H1 (cell line): ENCODE measurements around the gene RERE. TPM values are rescaled to one million over a fixed set of nuclear protein-coding genes. Genes with fewer than 3 reads are reported as not detected.

Experiments
- CTCF ChIA-PET: fragments of 300-600 bp; sonication (Branson Sonifier 250); formaldehyde crosslinking; loops from one replicate; lab custom pipeline; 2021; ENCODE audit not compliant: partially characterized antibody; lab: Charles Lee
- POLR2A ChIA-PET: fragments of 300-600 bp; sonication (Branson Sonifier 250); formaldehyde crosslinking; loops from one replicate; lab custom pipeline; 2021; ENCODE audit warnings: inconsistent platforms; ENCODE audit not compliant: partially characterized antibody; lab: Charles Lee
- DNase-seq, 2 experiments: peaks; one replicate each; pipeline versions ENCODE4 v3.0.0 to v3.0.0-alpha.2; 2010 to 2022; ENCODE audit warnings: low spot score in 2 of 2, low read depth in 1 of 2, mixed read lengths in 1 of 2
- FAIRE-seq: peaks from 2 replicates; lab custom pipeline; 2011; peaks lifted over from hg19 to GRCh38; lab: Jason Lieb, UNC
- H2AFZ ChIP-seq: 2 replicates; pipeline ENCODE4 v1.8.1; 2012; ENCODE audit warnings: low read length, inconsistent platforms
- H2AK5ac ChIP-seq: 2 replicates; pipeline ENCODE4 v1.6.1; 2013; ENCODE audit warnings: low read depth, low read length
- H2BK120ac ChIP-seq: replicated peaks from 2 replicates; pipeline ENCODE3; 2013; ENCODE audit warnings: low read depth, low read length, inconsistent platforms
- H2BK12ac ChIP-seq: 2 replicates; pipeline ENCODE4 v1.6.1; 2013; ENCODE audit warnings: low read depth, low read length
- H2BK15ac ChIP-seq: 2 replicates; pipeline ENCODE4 v1.6.1; 2013; ENCODE audit warnings: low read length
- H2BK20ac ChIP-seq: 2 replicates; pipeline ENCODE4 v1.6.1; 2013; ENCODE audit warnings: low read length
- H2BK5ac ChIP-seq: 2 replicates; pipeline ENCODE4 v1.6.1; 2013; ENCODE audit warnings: low read depth, low read length
- H3K14ac ChIP-seq: 2 replicates; pipeline ENCODE4 v1.6.1; 2013; ENCODE audit warnings: inconsistent platforms; ENCODE audit not compliant: insufficient read length
- H3K18ac ChIP-seq: 2 replicates; pipeline ENCODE4 v1.6.1; 2013; ENCODE audit warnings: low read length; ENCODE audit errors: extremely low read depth
- H3K23ac ChIP-seq: 2 replicates; pipeline ENCODE4 v1.6.1; 2013; ENCODE audit warnings: inconsistent platforms; ENCODE audit not compliant: insufficient read length
- H3K23me2 ChIP-seq: 2 replicates; pipeline ENCODE4 v1.6.1; 2013; ENCODE audit warnings: low read depth, low read length
- H3K27ac ChIP-seq: 2 replicates; pipeline ENCODE4 v1.6.1; 2011; ENCODE audit warnings: low read depth, low read length, inconsistent platforms
- H3K27me3 ChIP-seq, 4 experiments: replicated peaks in 1 of 4; 1 replicate in 1 of 4; 2 replicates in 3 of 4; pipeline versions ENCODE4 v1.6.1 to v1.8.1; 2011 to 2013; ENCODE audit warnings: low read length in 3 of 4, mild to moderate bottlenecking in 3 of 4, inconsistent platforms in 2 of 4, mixed read lengths in 2 of 4, moderate library complexity in 1 of 4; ENCODE audit not compliant: control insufficient read depth in 3 of 4, insufficient read depth in 3 of 4; ENCODE audit errors: extremely low read depth in 1 of 4
- H3K36me3 ChIP-seq, 4 experiments: 2 replicates each; pipeline versions ENCODE4 v1.6.1 to v1.8.1; 2011 to 2013; ENCODE audit warnings: mild to moderate bottlenecking in 4 of 4, low read length in 3 of 4, moderate library complexity in 2 of 4, control low read depth in 1 of 4, inconsistent platforms in 1 of 4; ENCODE audit not compliant: insufficient read depth in 4 of 4, control insufficient read depth in 2 of 4
- H3K4ac ChIP-seq: replicated peaks from 2 replicates; pipeline ENCODE3; 2013; ENCODE audit warnings: low read length, low read depth, mixed read lengths, inconsistent platforms; ENCODE audit not compliant: insufficient read length
- H3K4me1 ChIP-seq, 4 experiments: replicated peaks in 1 of 4; 1 replicate in 1 of 4; 2 replicates in 3 of 4; pipeline versions ENCODE4 v1.6.1 to v1.8.1; 2011 to 2013; ENCODE audit warnings: low read length in 3 of 4, inconsistent platforms in 2 of 4, mixed read lengths in 1 of 4; ENCODE audit not compliant: insufficient read depth in 4 of 4, control insufficient read depth in 3 of 4
- H3K4me2 ChIP-seq, 2 experiments: 2 replicates each; pipeline versions ENCODE4 v1.6.1 to v1.8.1; 2011 to 2013; ENCODE audit warnings: low read depth in 2 of 2, low read length in 2 of 2, control low read depth in 1 of 2, inconsistent platforms in 1 of 2, mild to moderate bottlenecking in 1 of 2; ENCODE audit not compliant: insufficient read depth in 1 of 2
- H3K4me3 ChIP-seq, 4 experiments: fragments of 200-600, 300-600 bp in 1 of 4; sonication (generic), shearing (Covaris generic), sonication (Bioruptor Twin) in 1 of 4; 2 replicates each; pipeline versions ENCODE4 v1.5.1 to v1.8.1; 2011 to 2016; ENCODE audit warnings: low read length in 4 of 4, low read depth in 3 of 4, control low read depth in 2 of 4, inconsistent platforms in 2 of 4, mild to moderate bottlenecking in 2 of 4, mixed read lengths in 1 of 4, moderate library complexity in 1 of 4; ENCODE audit not compliant: insufficient read depth in 2 of 4; ENCODE audit errors: extremely low read depth in 1 of 4
- H3K56ac ChIP-seq: replicated peaks from 2 replicates; pipeline ENCODE3; 2013; ENCODE audit warnings: low read depth, mild to moderate bottlenecking, mixed read lengths, low read length, inconsistent platforms; ENCODE audit not compliant: insufficient read length
- H3K79me1 ChIP-seq: 2 replicates; pipeline ENCODE4 v1.6.1; 2013; ENCODE audit warnings: low read depth, low read length, control low read depth
- H3K79me2 ChIP-seq, 2 experiments: 2 replicates each; pipeline versions ENCODE4 v1.6.1 to v1.8.1; 2012 to 2013; ENCODE audit warnings: low read length in 2 of 2, mild to moderate bottlenecking in 2 of 2, inconsistent platforms in 1 of 2; ENCODE audit not compliant: insufficient read depth in 2 of 2, control insufficient read depth in 1 of 2
- H3K9ac ChIP-seq, 4 experiments: replicated peaks in 1 of 4; 1 replicate in 1 of 4; 2 replicates in 3 of 4; pipeline versions ENCODE4 v1.6.1 to v1.8.1; 2011 to 2013; ENCODE audit warnings: low read depth in 3 of 4, low read length in 3 of 4, control low read depth in 2 of 4, mild to moderate bottlenecking in 2 of 4, moderate library complexity in 2 of 4, inconsistent platforms in 1 of 4; ENCODE audit errors: extremely low read depth in 1 of 4
- H3K9me3 ChIP-seq, 2 experiments: 2 replicates each; pipeline versions ENCODE4 v1.6.1 to v1.8.1; 2012 to 2013; ENCODE audit warnings: mild to moderate bottlenecking in 2 of 2, moderate library complexity in 2 of 2, control low read depth in 1 of 2, inconsistent platforms in 1 of 2, low read depth in 1 of 2, low read length in 1 of 2, mixed read lengths in 1 of 2; ENCODE audit not compliant: insufficient read depth in 2 of 2
- H4K20me1 ChIP-seq, 2 experiments: replicated peaks in 1 of 2; 2 replicates each; pipeline versions ENCODE3 to v1.8.1; 2011 to 2013; ENCODE audit warnings: inconsistent platforms in 2 of 2, low read length in 2 of 2, mild to moderate bottlenecking in 1 of 2; ENCODE audit not compliant: insufficient read depth in 2 of 2, control insufficient read depth in 1 of 2
- H4K5ac ChIP-seq: 2 replicates; pipeline ENCODE4 v1.6.1; 2013; ENCODE audit warnings: low read length, low read depth, mixed read lengths, inconsistent platforms; ENCODE audit not compliant: insufficient read length
- H4K8ac ChIP-seq: 2 replicates; pipeline ENCODE4 v1.8.0; 2013; ENCODE audit warnings: mild to moderate bottlenecking, moderate library complexity, low read length, inconsistent platforms; ENCODE audit not compliant: insufficient read depth; ENCODE audit errors: extremely low read depth
- H4K91ac ChIP-seq: replicated peaks from 2 replicates; pipeline ENCODE3; 2013; ENCODE audit warnings: low read length, mixed read lengths, inconsistent platforms; ENCODE audit not compliant: insufficient read length
- BCL11A ChIP-seq, 2 experiments: IDR thresholded peaks; one replicate each; pipeline ENCODE4 v1.6.1; 2011; ENCODE audit warnings: low read depth in 2 of 2, low read length in 2 of 2, mild to moderate bottlenecking in 2 of 2
- CTBP2 ChIP-seq: IDR thresholded peaks from 2 replicates; pipeline ENCODE4 v1.7.0; 2011; ENCODE audit warnings: borderline replicate concordance, mild to moderate bottlenecking, moderate library complexity, mixed read lengths, low read length; ENCODE audit not compliant: insufficient read depth, insufficient read length
- CTCF ChIP-seq, 3 experiments: IDR thresholded peaks; 1 replicate in 2 of 3; 2 replicates in 1 of 3; pipeline versions ENCODE4 v1.5.1 to v1.6.1; 2011; ENCODE audit warnings: low read length in 3 of 3, mild to moderate bottlenecking in 3 of 3, inconsistent platforms in 2 of 3, low read depth in 1 of 3, moderate library complexity in 1 of 3; ENCODE audit not compliant: insufficient read depth in 1 of 3; ENCODE audit errors: control extremely low read depth in 1 of 3
- KDM1A ChIP-seq: fragments of 200-600, 300-600 bp; sonication (generic); IDR thresholded peaks from 2 replicates; pipeline ENCODE4 v1.7.1; 2016; ENCODE audit warnings: mild to moderate bottlenecking, low read length, borderline replicate concordance
- SAP30 ChIP-seq: fragments of 300-600 bp; sonication (generic); IDR thresholded peaks from 2 replicates; pipeline ENCODE4 v1.7.1; 2012; ENCODE audit warnings: low read length, moderate library complexity, mild to moderate bottlenecking, inconsistent platforms; ENCODE audit not compliant: insufficient read depth, insufficient replicate concordance
- SIN3A ChIP-seq, 2 experiments: IDR thresholded peaks in 1 of 2; conservative IDR thresholded peaks in 1 of 2; 2 replicates each; pipeline ENCODE4 v1.6.1; 2011 to 2012; ENCODE audit warnings: low read length in 2 of 2, improper control_type of control experiment in 1 of 2, low read depth in 1 of 2, mild to moderate bottlenecking in 1 of 2
- SIX5 ChIP-seq: IDR thresholded peaks from 2 replicates; pipeline ENCODE4 v1.6.1; 2011; ENCODE audit warnings: mild to moderate bottlenecking, low read depth, low read length
- TAF7 ChIP-seq: optimal IDR thresholded peaks from 2 replicates; pipeline ENCODE3; 2011; ENCODE audit warnings: low read depth, mild to moderate bottlenecking, inconsistent platforms, low read length, moderate library complexity, borderline replicate concordance
- TBP ChIP-seq: IDR thresholded peaks from 2 replicates; pipeline ENCODE4 v1.6.1; 2011; ENCODE audit warnings: low read depth, low read length, improper control_type of control experiment
- WGBS, 2 experiments: shearing (Covaris generic) in 1 of 2; methylation state at CpG; one replicate each; pipeline versions ENCODE4 v1.1.6 to v1.1.7; 2013 to 2015; ENCODE audit warnings: low lambda C conversion rate in 2 of 2, mixed read lengths in 2 of 2, inconsistent platforms in 1 of 2, low coverage in 1 of 2, missing lambda C conversion rate in 1 of 2; ENCODE audit not compliant: insufficient replicate concordance in 2 of 2, insufficient coverage in 1 of 2, insufficient read length in 1 of 2; ENCODE audit errors: extremely low coverage in 1 of 2, missing lambda C conversion rate in 1 of 2; 5-methylcytosine and 5-hydroxymethylcytosine counted together
- polyA plus RNA-seq, 7 experiments: library from polyadenylated mRNA; depleted of rRNA in 3 of 7; stranded (reverse) in 5 of 7; unstranded in 2 of 7; fragments of >200 nt in 5 of 7; fragments of 200-250 nt in 2 of 7; gene quantifications; 1 replicate in 5 of 7; 2 replicates in 1 of 7; 4 replicates in 1 of 7; pipeline versions ENCODE4 v1.2.1 to v1.2.3, GENCODE V29; 2011 to 2013; ENCODE audit warnings: missing spikeins in 2 of 7, mixed read lengths in 2 of 7
- total RNA-seq: library from RNA; stranded (reverse); fragmentation: NEBNext Ultra II Directional; extraction: Animal tissue kit (Norgen Biotek cat#: 25700); gene quantifications from 2 replicates; pipeline ENCODE4 v1.2.1, GENCODE V29; 2021
- TF ChIP-seq, protein P1 (sequence below): IDR thresholded peaks from 2 replicates; pipeline ENCODE4 v1.6.1; 2011; ENCODE audit warnings: low read depth, mild to moderate bottlenecking, low read length; ENCODE audit not compliant: insufficient read depth

Gene RERE
- total and polyA plus RNA-seq, 2 of the 8 experiments (the other 6 are each of a cell fraction or from before 2014, with no cell fraction given), result 15.3 to 142 TPM

GRCh38 chr1:8332806-8333205 lies 484.6 kb downstream of the RERE start:
- H3K4me2 ChIP-seq, result no peak overlapping the region
- H4K91ac ChIP-seq, result no peak overlapping the region
- no peaks in the 10 kb centered on the region for H3K36me3 ChIP-seq
- H2AK5ac ChIP-seq, result no peak overlapping the region
- no peaks in the 10 kb centered on the region for H3K9me3 ChIP-seq
- no peak overlapping the region for H2BK12ac ChIP-seq
- H3K27me3 ChIP-seq, result no peaks in the 10 kb centered on the region
- ChIA-PET CTCF (interaction anchor here (0.7 to 5.6 kb wide), 3 partner anchors 17 to 313 kb away, joined by 3 to 20 read pairs (median 3); no protein-coding TSS in a partner anchor), POLR2A (interaction anchor here (0.7 kb wide), 1 partner anchor 348 kb away, joined by 4 read pairs; no protein-coding TSS in a partner anchor)
- H2BK120ac ChIP-seq, result no peak overlapping the region
- H3K23me2 ChIP-seq, result no peaks in the 10 kb centered on the region
- no peak overlapping the region for H2BK20ac ChIP-seq
- no peak overlapping the region for H3K9ac ChIP-seq
- no peak for FAIRE-seq
- no peak overlapping the region for H3K18ac ChIP-seq
- H3K23ac ChIP-seq, result no peak overlapping the region
- H2AFZ ChIP-seq, result no peak overlapping the region
- H3K14ac ChIP-seq, result no peak overlapping the region
- H3K4me1 ChIP-seq, result no peaks in the 10 kb centered on the region
- no peaks in the 10 kb centered on the region for H4K20me1 ChIP-seq
- H3K79me1 ChIP-seq, result no peaks in the 10 kb centered on the region
- no peak overlapping the region for H4K5ac ChIP-seq
- H4K8ac ChIP-seq, result no peak overlapping the region
- no peak overlapping the region for H3K4ac ChIP-seq
- no peak overlapping the region for H2BK5ac ChIP-seq
- H3K79me2 ChIP-seq, result no peaks in the 10 kb centered on the region
- H3K4me3 ChIP-seq, result no peak overlapping the region
- H3K56ac ChIP-seq, result no peak overlapping the region
- 93% methylated on average over 16 of the region's 16 CpGs; no CpG with 5 or more reads in 1 of the 2 experiments for WGBS, 2 experiments
- no peak overlapping the region for H2BK15ac ChIP-seq
- no peak for DNase-seq
- H3K27ac ChIP-seq, result no peak overlapping the region
- TF ChIP-seq, protein P1, sequence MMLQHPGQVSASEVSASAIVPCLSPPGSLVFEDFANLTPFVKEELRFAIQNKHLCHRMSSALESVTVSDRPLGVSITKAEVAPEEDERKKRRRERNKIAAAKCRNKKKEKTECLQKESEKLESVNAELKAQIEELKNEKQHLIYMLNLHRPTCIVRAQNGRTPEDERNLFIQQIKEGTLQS, result no peak
- TF ChIP-seq BCL11A (IDR thresholded peaks at IDR 0.05; ENCODE audit: low read depth in 2 of 2, low read length in 2 of 2), result no peak
- no peak for TF ChIP-seq KDM1A
- TF ChIP-seq SIX5, result no peak
- no peak for TF ChIP-seq TAF7
- no peak for TF ChIP-seq SIN3A (conservative IDR thresholded peaks at IDR 0.05 in 1 of 2, IDR thresholded peaks at IDR 0.05 in 1 of 2; ENCODE audit: low read depth in 1 of 2, low read length in 2 of 2)
- TF ChIP-seq CTCF (IDR thresholded peaks at IDR 0.05; ENCODE audit: control extremely low read depth in 1 of 3, insufficient read depth in 1 of 3, low read depth in 1 of 3, low read length in 3 of 3), result no peak
- TF ChIP-seq CTBP2, result no peak
- no peak for TF ChIP-seq TBP
- TF ChIP-seq SAP30, result no peak
